Measurements from ENCODE around the gene CDH23. TPM values are rescaled to one million over a fixed set of nuclear protein-coding genes. Genes with fewer than 3 reads are reported as not detected.

The CDH23 gene
- total RNA-seq, 2 donors from 2014 or later = 1.1 to 2.8 TPM

DNA sequence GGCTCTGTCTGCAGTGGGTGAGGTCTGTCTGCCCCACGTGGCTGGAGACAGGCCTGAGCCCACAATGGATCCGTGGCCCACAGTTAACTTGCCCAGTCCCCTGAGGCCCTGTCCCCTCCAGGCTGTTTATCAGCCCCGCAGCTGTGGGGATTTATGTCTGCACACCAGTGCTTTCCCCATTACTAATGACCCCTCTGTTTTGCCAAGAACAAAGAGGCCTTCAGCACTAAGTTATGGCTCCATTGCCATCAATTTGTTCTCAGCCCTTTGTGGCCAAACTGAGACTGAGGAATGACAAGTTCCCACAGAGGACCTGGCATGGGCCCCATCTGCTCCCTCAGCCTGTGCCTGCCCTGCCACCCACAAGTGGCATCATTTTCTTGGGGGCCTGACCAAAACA is 184.7 kb downstream of the CDH23 start:
- Mint-ChIP-seq H3K36me3 (ENCODE audit: insufficient read depth in 2 of 2) (no peaks in the 10 kb centered on the region), H3K27me3 (ENCODE audit: low read depth) (no peaks in the 10 kb centered on the region), H3K9me3 (no peaks in the 10 kb centered on the region), H3K4me1 (ENCODE audit: low read depth) (no peaks in the 10 kb centered on the region), H3K27ac (no peak overlapping the region), H3K4me3 (no peak overlapping the region)
- DNase-seq = no peak
- no peak for ATAC-seq (replicated peaks in 1 of 2)

DNA sequence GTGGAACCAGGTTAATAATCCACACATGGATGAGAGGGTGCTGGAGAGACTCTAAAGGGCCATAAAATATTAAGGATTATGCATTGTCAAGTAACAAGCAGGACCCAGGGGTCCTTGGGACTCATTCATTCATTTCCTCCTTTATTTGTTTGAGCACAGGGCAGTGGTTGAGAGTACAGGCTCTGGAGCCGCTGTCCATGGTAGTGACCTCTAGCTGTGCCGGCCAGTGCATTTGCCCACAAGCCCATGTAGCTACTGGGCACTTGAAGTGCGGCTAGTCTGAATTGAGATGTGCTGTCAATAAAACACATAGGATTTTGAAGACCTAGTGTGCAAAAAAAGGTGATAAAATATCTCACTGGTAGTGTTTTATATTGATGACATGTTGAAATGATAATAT is 185.3 kb downstream of the CDH23 start:
- no peaks in the 10 kb centered on the region for H3K36me3 Mint-ChIP-seq (ENCODE audit: insufficient read depth in 2 of 2)
- no peak for DNase-seq
- H3K27me3 Mint-ChIP-seq (ENCODE audit: low read depth) = no peaks in the 10 kb centered on the region
- H3K4me3 Mint-ChIP-seq = no peak overlapping the region
- no peak overlapping the region for H3K27ac Mint-ChIP-seq
- no peaks in the 10 kb centered on the region for H3K9me3 Mint-ChIP-seq
- no peaks in the 10 kb centered on the region for H3K4me1 Mint-ChIP-seq (ENCODE audit: low read depth)
- ATAC-seq (replicated peaks in 1 of 2) = no peak

DNA sequence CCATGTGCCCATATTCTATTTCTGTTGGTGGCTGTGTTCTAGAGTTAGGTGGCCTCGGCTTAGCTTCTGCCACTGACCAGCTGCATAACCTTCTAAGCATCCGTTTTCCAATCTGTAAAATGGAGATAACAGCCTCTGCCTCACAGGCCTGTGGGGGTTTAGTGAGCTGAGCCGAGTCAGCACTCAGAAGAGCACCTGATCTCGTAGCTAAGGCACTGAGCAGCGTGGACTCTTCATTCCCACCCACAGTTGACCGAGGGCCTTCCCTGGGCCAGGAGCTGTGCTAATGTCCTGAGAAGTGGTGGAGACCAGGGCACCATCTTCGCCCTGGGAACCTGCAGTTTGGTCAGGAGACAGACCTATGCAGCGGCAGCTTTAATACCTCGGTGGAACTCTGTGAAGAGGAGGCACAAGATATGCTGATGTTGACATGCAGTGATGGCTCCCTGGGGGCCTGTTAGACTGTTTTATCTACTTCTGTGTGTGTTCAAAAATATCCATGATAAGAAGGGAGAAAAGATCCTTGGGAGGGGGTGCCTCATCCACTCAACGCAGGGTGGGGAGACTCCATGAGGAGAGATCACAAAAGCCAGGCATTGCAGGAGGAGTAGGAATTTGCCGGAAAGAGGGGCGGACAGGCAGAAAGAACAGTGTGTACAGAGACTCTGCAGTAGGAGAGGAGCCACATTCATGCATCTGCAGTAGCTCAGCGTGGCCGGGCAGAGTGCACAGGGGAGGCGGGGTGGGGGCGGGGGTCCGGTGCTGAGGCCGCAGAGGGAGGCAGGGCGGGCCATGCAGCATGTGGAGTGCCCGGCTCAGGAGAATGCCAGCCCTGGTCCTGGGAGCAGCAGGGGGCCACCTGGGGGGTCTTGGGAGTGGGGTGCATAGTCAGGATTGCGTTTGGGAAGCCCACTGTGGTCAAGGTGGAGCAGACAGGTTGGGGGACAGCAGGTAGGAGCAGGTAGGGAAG is 186.1 kb downstream of the CDH23 start:
- no peaks in the 10 kb centered on the region for H3K36me3 Mint-ChIP-seq (ENCODE audit: insufficient read depth in 2 of 2)
- no peaks in the 10 kb centered on the region for H3K27me3 Mint-ChIP-seq (ENCODE audit: low read depth)
- DNase-seq = no peak
- no peak overlapping the region for H3K27ac Mint-ChIP-seq
- H3K9me3 Mint-ChIP-seq = no peaks in the 10 kb centered on the region
- no peak for ATAC-seq (replicated peaks in 1 of 2)
- no peak overlapping the region for H3K4me3 Mint-ChIP-seq
- H3K4me1 Mint-ChIP-seq (ENCODE audit: low read depth) = no peaks in the 10 kb centered on the region

DNA sequence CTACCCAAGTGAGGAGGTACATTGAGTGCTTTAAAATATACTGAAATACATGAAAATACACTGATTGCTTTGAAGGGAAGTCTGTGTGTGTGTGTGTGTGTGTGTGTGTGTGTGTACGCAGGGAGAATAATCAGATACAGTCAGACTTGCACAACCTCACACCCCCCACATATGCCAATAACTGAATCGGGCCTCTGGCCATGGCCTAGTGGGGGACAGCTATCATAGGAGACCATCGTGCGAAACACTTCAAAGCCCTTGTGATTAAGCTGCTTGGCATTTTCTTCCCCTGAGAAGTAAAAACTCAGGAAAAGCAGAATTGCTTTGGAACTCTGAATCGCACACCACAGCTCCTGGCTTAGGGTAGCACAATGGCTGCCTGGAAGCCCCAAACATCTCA is 187.7 kb downstream of the CDH23 start:
- Mint-ChIP-seq H3K4me1 (ENCODE audit: low read depth) (no peaks in the 10 kb centered on the region), H3K9me3 (no peaks in the 10 kb centered on the region), H3K27me3 (ENCODE audit: low read depth) (no peaks in the 10 kb centered on the region), H3K36me3 (ENCODE audit: insufficient read depth in 2 of 2) (no peaks in the 10 kb centered on the region), H3K27ac (no peak overlapping the region), H3K4me3 (no peak overlapping the region)
- ATAC-seq (replicated peaks in 1 of 2) (no peak), DNase-seq (no peak)

DNA sequence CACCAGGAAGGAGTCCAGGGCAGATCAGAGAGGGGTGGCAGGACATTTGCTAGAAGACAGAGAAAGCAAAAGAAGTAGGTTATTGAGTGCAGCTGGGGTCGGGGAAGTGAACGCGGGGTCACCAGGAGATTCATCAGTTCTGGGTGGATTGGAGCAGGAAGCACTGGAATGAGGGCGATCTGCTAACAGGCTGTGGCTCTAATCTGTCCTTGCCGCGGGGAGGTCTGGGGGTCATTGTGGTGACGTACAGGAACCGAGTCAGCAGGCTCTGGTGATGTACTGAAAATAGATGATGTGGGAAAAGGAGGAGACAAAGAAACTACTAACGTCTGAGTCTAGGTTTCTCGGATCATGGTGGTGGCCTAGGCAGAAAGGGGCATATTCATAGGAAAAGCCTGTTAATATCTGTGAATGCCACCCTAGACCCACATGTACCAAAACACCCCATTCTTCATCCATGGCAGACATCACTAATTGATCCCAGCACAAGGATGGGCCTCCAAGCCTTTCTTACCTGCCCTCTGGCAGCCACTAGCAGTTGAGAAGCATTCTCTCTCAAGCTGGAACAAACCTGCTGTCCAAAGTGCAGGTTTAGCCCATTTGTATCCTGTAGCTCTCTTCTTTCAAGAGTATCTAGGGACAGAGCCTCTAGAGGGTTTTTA is 188.3 kb downstream of the CDH23 start:
- ATAC-seq (replicated peaks in 1 of 2) = no peak
- H3K27me3 Mint-ChIP-seq (ENCODE audit: low read depth) = no peaks in the 10 kb centered on the region
- H3K27ac Mint-ChIP-seq = no peak overlapping the region
- H3K36me3 Mint-ChIP-seq (ENCODE audit: insufficient read depth in 2 of 2) = no peaks in the 10 kb centered on the region
- H3K4me3 Mint-ChIP-seq = no peak overlapping the region
- H3K9me3 Mint-ChIP-seq = no peaks in the 10 kb centered on the region
- no peak for DNase-seq
- H3K4me1 Mint-ChIP-seq (ENCODE audit: low read depth) = no peaks in the 10 kb centered on the region

DNA sequence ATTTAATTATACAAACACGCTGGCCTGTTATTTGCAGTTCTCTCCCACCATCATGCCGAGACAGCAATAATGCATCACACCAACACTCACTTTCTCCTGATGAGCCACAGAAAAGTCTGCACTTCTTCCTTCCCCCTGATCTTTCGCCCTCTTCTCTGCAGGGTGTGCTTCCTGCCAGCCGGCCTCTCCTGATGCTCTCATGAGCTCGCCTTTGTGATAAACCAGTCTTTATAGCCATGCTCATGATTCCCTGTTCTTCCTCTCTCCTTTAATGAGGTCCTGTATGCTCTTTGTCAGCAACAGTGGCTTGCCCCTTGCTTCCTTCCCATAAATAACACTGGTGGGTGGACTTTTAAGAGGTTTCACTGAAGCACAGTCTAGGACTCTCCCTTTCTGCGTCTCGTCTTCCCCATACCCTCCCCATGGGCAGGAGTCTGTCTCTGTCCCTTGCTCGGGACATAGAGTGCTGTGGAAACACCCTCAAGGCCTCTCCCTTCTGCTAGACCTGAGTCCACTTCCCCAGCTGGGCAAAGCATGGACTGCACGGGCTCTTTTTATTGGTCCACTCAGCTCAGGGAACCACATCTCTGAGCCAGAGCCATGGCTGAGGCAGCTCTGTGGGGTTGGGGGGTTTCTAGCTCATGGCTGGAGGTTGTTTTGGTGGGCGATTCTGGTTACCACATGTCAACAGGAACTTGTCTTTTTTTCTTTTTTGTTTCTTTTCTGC is 189.0 kb downstream of the CDH23 start:
- Mint-ChIP-seq H3K27ac (no peak overlapping the region), H3K9me3 (no peaks in the 10 kb centered on the region), H3K4me1 (ENCODE audit: low read depth) (no peaks in the 10 kb centered on the region), H3K36me3 (ENCODE audit: insufficient read depth in 2 of 2) (no peaks in the 10 kb centered on the region), H3K4me3 (no peak overlapping the region), H3K27me3 (ENCODE audit: low read depth) (no peaks in the 10 kb centered on the region)
- no peak for ATAC-seq (replicated peaks in 1 of 2)
- DNase-seq = no peak

DNA sequence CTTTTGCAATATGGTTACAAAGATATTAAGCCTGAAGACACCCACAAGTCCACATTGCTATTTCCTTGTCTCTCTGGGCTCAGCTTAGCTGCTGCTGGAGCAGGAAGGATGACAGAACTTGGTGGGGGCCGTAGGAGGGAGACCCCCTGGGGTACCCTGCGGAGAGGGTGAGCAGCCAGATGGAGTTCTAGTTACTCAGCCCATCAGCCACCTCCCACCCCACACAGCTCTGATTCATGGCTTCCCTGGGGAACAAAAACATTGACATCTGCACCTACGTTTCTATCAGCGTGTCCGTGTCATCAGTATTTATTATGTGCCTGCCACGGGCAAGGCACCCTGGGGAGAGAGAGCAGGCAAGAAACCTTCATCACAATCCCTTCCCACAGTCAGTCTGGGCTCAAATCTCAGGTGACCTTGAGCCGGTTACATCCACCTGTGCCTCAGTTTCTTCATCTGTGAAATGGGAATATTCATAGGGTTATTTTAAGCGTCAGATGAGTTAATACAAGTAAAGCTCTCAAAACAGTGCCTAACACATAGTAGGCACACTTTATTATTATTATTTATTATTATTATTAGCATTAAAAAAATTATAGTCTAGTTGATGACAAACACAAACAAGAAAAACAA is 191.3 kb downstream of the CDH23 start:
- no peak for ATAC-seq (replicated peaks in 1 of 2)
- no peak for DNase-seq
- Mint-ChIP-seq H3K4me1 (ENCODE audit: low read depth) (no peaks in the 10 kb centered on the region), H3K27me3 (ENCODE audit: low read depth) (peaks cover 4% of the 10 kb centered on the region), H3K27ac (no peak overlapping the region), H3K4me3 (no peak overlapping the region), H3K36me3 (ENCODE audit: insufficient read depth in 2 of 2) (no peaks in the 10 kb centered on the region), H3K9me3 (no peaks in the 10 kb centered on the region)

DNA sequence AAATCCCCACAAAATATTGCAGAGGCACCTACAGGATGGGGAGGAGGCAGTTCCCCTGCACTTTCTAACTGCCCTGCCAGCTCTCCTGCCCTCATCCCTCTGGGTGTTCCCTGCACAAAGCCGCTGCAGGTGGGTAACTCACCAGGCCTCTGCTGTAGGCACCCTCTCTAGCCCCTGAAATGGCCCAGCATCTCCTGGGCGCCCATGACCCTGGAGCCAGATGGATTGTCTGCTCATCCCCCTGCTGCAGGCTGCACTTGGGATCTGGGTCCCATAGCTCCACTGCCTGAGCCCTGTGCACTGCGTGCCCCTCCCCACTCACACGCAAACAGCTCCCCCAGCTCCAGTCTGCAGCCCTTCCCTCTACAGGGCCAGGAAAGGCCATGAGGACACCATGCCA is 192.0 kb downstream of the CDH23 start:
- H3K27me3 Mint-ChIP-seq (ENCODE audit: low read depth) = peaks cover 4% of the 10 kb centered on the region
- no peaks in the 10 kb centered on the region for H3K9me3 Mint-ChIP-seq
- ATAC-seq (replicated peaks in 1 of 2) (no peak), DNase-seq (no peak)
- no peaks in the 10 kb centered on the region for H3K4me1 Mint-ChIP-seq (ENCODE audit: low read depth)
- H3K4me3 Mint-ChIP-seq = no peak overlapping the region
- H3K27ac Mint-ChIP-seq = no peak overlapping the region
- H3K36me3 Mint-ChIP-seq (ENCODE audit: insufficient read depth in 2 of 2) = no peaks in the 10 kb centered on the region

DNA sequence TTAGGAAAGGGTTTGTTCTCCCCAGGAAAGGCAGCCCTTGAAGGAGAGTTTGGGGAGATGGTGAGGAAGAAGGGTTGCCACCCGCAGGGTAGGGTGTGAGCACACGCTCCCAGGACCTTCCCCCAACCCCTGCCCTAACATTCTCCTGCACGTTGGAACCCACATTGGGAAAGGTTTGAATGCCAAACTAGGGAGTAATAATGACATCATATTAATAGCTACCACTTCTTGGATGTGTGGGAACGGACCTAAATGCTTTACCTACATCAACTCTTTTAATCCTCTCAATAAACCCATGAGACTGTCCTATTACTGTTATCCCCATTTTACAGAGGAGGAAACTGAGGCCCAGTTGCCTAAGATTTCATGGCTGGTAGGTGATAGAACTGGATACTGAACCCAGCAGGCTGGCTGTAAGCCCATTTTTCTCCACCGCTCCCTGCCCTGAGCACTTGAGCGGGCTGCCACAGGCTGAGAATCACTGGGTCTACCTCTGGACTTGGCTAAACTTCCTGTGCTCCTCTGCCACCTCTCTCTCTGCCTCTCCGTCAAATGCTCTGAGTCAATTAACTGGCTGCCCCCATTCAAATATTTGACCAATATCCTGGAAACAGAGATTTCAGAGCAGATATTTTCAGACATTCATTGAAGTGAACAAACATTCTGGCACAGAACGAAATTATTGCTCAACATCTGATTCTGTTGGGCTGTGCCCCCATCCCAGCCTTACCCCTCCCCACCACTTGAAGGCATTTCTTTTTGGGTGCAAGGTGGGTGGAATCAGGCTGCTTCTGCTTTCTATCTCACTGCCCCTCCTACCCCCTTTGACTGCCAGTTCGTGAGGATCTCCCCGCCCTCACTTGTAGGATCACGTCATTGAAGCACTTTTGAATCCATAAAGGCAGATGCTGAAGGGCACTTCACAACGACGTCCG is 193.2 kb downstream of the CDH23 start:
- Mint-ChIP-seq H3K4me1 (ENCODE audit: low read depth) (no peaks in the 10 kb centered on the region), H3K27ac (no peak overlapping the region), H3K4me3 (no peak overlapping the region), H3K9me3 (no peaks in the 10 kb centered on the region), H3K27me3 (ENCODE audit: low read depth) (peaks cover 4% of the 10 kb centered on the region), H3K36me3 (ENCODE audit: insufficient read depth in 2 of 2) (no peaks in the 10 kb centered on the region)
- ATAC-seq (replicated peaks in 1 of 2) (no peak), DNase-seq (no peak)

DNA sequence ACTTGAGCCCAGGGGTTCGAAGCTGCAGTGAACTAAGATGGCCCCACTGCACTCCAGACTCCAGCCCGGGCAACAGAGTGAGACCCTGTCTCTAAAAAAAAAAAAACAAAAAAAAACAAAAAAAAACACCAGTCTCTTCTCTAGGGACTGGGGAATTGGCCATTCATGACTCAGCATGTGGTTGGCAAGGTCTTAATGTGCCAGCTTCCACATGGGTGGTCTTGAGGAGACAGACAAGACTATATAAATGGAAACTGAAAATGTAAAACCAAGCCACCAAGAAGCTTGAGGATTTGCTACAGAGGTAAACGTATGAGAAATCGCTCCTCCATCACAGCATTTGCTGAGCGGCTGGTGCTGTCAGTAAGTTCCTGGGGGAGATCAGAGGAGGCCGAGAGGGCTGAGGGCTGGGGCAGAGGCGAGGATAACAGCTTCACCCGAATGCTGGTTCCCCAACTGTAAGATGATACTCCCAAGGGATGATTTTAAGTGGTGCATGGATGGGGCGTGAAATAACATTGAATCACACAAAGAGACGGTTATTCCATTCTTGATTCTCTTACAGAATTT is 194.1 kb downstream of the CDH23 start:
- Mint-ChIP-seq H3K9me3 (no peaks in the 10 kb centered on the region), H3K27ac (no peak overlapping the region), H3K36me3 (ENCODE audit: insufficient read depth in 2 of 2) (no peaks in the 10 kb centered on the region), H3K4me1 (ENCODE audit: low read depth) (no peaks in the 10 kb centered on the region), H3K4me3 (no peak overlapping the region), H3K27me3 (ENCODE audit: low read depth) (peaks cover 4% of the 10 kb centered on the region)
- DNase-seq (no peak), ATAC-seq (replicated peaks in 1 of 2) (no peak)

DNA sequence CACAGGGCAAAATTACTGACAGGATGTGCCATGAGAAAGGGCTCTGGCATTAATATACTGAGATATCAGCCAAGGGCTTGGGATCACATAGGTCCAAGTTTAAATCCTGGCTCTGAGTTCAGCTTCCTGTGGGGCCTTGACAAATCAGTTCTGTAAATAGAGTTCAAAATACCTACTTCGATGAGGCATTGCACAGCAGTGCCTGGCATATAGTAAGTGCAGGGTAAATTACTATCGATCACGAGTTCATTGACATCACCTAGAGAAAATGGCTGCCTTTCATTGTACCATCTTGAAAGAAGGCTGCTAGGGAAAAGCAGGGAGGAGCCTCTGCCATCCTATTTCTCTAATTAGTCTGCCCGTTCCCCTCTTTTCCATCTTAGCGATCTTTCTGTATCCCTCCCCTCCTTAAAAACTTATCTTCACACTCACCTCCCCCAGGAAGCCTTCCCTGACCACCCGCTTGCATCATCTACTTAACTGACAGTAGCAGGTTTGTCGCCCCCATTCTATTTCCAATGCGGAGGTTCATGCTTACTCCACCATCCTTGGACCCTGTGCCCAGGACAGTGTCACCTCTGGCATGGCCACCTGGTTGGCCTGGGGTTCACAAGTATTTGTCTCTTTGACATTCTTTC is 198.3 kb downstream of the CDH23 start:
- H3K4me1 Mint-ChIP-seq (ENCODE audit: low read depth) = no peaks in the 10 kb centered on the region
- ATAC-seq (replicated peaks in 1 of 2) (no peak), DNase-seq (no peak)
- H3K9me3 Mint-ChIP-seq = no peaks in the 10 kb centered on the region
- H3K36me3 Mint-ChIP-seq (ENCODE audit: insufficient read depth in 2 of 2) = no peaks in the 10 kb centered on the region
- no peak overlapping the region for H3K27ac Mint-ChIP-seq
- peaks cover 4% of the 10 kb centered on the region for H3K27me3 Mint-ChIP-seq (ENCODE audit: low read depth)
- H3K4me3 Mint-ChIP-seq = no peak overlapping the region

Data from activated T-cell treated with anti-CD3 and anti-CD28 coated beads, Interleukin-2, amount 50 U/mL, for 72 hours (primary cell).